DMS 273 (cell line): ENCODE results near the gene SMIM21.

ENCODE experiments used
- DNase-seq: peaks from one replicate; lab custom pipeline; 2025; ENCODE audit not compliant: unreplicated experiment; lab: John Stamatoyannopoulos, UW

The SMIM21 gene

DNA sequence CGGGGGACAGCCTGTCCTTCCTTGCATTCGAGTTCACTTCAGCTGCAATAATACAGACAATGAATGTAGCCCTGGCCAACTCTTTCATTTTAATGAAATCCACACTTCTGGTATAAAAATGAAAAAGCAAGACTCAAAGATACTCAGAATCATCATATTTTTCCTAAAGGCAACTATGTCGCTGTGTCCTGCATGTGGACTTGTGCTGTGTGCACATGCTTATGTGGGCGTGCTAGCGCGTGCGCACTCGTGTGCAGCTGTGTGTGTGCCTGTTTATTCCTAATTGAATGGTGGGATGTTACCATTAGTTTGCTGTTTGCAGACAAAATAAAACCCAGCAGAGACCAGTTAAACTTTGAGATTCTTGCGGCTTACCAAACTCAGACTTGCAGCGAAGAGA lies 49.6 kb downstream of the SMIM21 start:
- no peak for DNase-seq

DNA sequence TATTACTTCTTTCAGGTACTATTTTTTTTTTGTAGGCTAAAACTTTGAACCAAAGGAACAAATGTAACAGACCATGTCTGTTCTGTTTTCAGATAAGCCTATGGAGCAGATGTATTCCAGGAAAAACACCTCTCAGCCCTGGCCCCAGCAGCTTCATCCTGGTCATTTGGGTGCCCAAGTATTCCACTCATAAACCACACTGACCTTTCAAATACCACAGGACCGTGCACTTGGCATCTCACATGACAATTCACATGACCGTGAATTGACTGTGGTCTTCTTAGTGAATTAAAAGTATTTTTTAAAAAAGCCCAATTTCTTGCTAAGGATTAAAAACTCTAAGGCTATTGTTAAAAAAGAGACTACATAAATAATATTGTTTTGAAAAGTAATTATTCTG lies 50.2 kb downstream of the SMIM21 start:
- DNase-seq = no peak

DNA sequence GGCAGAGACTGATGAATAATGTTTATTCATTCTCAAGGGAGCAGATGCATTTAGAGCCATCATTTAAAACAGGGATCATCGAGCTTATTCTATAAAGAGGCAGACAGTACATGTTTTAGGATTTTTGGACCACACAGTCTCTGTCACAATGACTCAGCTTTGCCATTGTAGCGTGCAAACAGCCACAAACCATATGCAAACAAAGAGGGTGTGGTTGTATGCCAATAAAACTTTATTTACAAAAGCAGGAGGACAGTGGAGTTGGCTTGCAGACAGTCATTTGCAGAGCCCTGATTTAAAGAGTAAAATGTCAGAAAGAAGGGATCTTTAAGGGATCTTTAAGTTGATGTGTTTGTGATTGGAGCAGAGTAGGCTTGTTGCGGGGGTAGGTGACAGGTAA lies 51.5 kb downstream of the SMIM21 start:
- DNase-seq = no peak

- DNase-seq = no peak
These were observed 52.2 kb downstream of the SMIM21 start for GRCh38 chr18:75375341-75375740.

DNA sequence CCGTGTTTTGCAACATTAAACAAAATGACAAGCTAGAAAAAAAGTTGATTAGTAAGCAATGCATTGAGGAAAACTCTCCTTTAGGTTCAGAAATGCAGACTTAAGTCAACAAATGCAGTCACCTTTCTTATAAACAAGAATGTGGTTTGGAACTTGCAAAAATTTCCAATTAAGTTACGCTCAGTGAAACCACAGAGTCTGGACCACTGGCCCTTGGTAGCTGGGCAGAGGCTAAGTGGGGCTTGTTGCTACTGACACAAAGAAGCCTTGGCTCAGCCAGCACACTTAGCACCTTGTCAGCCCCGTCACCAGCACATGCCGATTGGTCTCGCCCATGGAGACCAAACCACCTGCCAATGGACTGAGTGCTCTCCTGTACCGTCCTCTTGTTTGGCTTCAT lies 53.0 kb downstream of the SMIM21 start:
- DNase-seq = no peak

DNA sequence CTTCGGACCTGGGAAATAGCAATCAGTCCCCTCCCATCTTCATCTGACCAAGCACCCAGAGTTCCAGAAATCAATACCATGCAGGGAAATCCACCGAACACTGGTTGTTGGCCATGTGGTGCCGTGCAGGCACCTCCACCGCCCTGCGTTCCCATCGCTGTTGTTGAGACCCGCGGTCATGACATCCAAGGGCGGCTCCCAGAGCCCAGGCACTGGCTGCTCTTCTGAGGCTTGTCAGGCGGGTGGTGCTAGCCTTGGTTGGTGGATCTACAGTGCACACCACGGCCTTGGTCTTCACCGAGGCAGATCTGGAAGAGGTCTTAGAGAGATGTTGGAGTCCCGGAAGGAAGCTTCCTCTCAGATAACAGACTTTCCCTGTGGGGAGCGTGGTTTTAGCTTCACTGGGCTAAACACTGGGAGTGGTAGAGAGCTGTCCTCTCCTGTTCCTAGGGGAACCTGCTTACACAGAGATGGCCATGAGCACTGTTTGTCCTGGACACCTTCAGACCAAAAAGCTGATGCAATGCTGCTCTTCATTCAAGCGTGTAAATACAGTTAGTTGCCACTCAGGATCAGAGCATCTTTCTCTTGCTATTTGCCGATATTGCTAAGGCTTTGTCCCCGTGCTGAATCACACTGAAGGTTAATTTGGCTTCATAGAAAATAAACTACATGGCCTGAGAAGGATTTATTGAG lies 58.3 kb downstream of the SMIM21 start:
- DNase-seq = no peak

GRCh38 chr18:75365837-75366236 lies 61.7 kb downstream of the SMIM21 start:
- DNase-seq = no peak

DNA sequence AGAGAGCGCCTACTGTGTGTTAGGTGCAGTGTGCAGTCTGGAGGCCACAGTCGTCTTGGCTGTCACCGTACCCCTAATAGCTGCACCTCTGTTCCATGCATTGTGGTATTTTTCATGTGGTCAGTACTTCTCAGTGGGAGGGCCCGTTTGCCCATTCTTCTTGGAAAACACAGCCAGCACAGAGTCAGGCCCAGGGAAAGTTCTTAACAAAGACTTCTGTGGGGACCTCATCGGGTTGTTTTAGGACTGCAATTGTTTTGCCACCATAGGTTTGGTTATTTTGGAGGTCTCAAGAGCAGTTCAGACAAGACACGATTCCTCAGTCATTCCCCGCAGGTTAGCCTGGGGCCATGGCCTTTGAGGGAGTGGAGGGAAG lies 62.3 kb downstream of the SMIM21 start:
- DNase-seq = no peak

- no peak for DNase-seq
These were observed 62.8 kb downstream of the SMIM21 start for GRCh38 chr18:75364512-75365253.

DNA sequence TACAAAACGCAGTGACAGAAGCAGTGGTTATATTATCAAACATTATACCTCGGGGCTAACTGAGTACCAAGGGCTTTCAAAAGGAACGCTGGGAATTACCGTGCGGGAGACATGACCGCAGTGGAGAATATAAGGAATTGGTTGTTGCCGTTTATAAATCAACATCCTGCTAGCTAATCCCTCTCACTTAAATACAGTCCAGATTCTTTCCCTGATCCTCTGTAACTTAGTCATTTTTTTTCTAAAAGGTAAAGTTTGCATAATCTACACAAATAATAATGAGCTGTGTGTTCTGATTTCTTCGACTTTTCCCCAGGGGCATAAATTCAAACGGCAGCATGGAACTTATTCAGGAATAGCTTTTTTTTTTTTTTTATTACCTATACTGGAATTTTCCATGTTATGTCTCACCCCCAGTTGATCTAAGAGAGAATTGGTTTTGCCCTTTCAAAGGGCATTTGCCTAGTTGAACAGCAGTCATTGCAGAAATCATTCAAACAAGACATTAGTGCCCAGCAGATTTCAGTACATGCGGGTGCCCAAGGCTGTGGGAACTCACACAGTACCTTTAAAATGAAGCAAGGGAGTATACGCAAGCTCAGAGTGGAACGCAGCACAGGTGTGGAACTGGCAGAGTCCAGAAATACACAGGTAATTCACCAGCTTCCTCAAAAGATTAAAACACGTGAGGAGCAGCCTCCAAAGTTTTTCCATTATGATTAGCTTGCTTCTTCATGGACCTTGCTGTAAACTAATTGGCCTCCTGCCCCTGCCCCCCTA lies 63.9 kb downstream of the SMIM21 start:
- DNase-seq = no peak

- no peak for DNase-seq
These were observed 65.1 kb downstream of the SMIM21 start for GRCh38 chr18:75362435-75362834.

GRCh38 chr18:75360941-75361340 lies 66.6 kb downstream of the SMIM21 start:
- DNase-seq = no peak

GRCh38 chr18:75360215-75360614 lies 67.3 kb downstream of the SMIM21 start:
- no peak for DNase-seq
